ENCODE results near the gene POMGNT1.
A peak's percentile ranks its signal among the peaks of the same experiment; 100 is the strongest.
"Not testable (repeated sequence)": the region's sequence is repeated elsewhere in the genome, so short reads cannot be mapped to it uniquely, and the experiment has no call there.

Gene POMGNT1

DNA sequence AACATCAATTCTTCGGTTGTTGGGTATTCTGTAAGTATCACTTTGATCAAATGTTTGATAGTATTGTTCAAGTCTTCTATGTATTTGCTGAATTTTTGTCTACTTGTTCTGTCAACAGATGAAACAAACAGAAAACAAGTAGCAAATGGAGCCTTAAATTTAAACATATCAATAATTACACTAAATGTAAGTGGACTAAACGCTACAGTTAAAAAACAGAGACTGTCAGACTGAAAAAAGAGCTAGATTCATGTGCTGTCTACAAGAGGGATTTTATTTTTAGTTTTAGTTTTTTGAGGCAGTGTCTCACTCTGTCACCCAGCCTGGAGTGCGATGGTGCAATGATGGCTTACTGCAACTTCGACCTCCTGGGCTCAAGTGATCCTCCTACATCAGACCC is 38.6 kb upstream of the POMGNT1 start:
- Histone ChIP-seq H3K4me3 (ENCODE audit: insufficient read depth, low read depth, low read length) (no peak overlapping the region), H3K9me3 (ENCODE audit: control insufficient read depth, low read length) (no peaks in the 10 kb centered on the region), H3K27me3 (ENCODE audit: control insufficient read depth, insufficient read depth, low read length, poor library complexity, severe bottlenecking) (no peaks in the 10 kb centered on the region), H3K4me1 (ENCODE audit: control insufficient read depth, insufficient read depth, low read length) (no peaks in the 10 kb centered on the region), H3K27ac (ENCODE audit: insufficient read depth, low read depth, low read length, poor library complexity, severe bottlenecking) (no peak overlapping the region), H3K36me3 (ENCODE audit: control insufficient read depth, insufficient read depth, low read length) (no peaks in the 10 kb centered on the region)
- WGBS, 2 experiments = 87 to 90% methylated on average over 4 of the region's 4 CpGs

GRCh38 chr1:46231231-46231630 is 33.0 kb upstream of the POMGNT1 start:
- H3K4me1 ChIP-seq (ENCODE audit: control insufficient read depth, insufficient read depth, low read length); H3K27ac ChIP-seq (ENCODE audit: insufficient read depth, low read depth, low read length, poor library complexity, severe bottlenecking); H3K4me3 ChIP-seq (ENCODE audit: insufficient read depth, low read depth, low read length); H3K36me3 ChIP-seq (ENCODE audit: control insufficient read depth, insufficient read depth, low read length); H3K27me3 ChIP-seq (ENCODE audit: control insufficient read depth, insufficient read depth, low read length, poor library complexity, severe bottlenecking); H3K9me3 ChIP-seq (ENCODE audit: control insufficient read depth, low read length): not testable (repeated sequence)
- 95 to 96% methylated on average over 2 of the region's 3 CpGs for WGBS, 2 experiments

DNA sequence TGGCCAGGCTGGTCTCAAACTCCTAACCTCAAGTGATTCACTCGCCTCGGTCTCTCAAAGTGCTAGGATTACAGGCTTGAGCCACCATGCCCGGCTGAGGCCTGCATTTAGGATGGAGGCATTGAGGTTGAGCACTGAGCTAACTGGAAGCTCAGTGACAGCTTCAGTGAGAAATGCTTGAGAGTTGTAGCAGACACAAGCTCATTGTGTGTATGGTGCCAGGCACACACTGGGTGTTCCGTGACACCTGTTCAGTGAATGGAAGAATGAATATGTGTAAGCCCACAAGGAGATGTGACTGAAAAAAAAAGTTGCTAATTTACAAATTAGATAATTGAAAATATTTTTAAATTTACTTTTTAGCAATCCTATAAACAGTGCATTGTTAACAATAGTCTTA is 26.7 kb upstream of the POMGNT1 start:
- WGBS, 2 experiments = 90 to 97% methylated on average over 4 of the region's 4 CpGs
- H3K4me1 ChIP-seq (ENCODE audit: control insufficient read depth, insufficient read depth, low read length) = peaks cover 22% of the 10 kb centered on the region
- no peaks in the 10 kb centered on the region for H3K27me3 ChIP-seq (ENCODE audit: control insufficient read depth, insufficient read depth, low read length, poor library complexity, severe bottlenecking)
- no peaks in the 10 kb centered on the region for H3K9me3 ChIP-seq (ENCODE audit: control insufficient read depth, low read length)
- no peak overlapping the region for H3K4me3 ChIP-seq (ENCODE audit: insufficient read depth, low read depth, low read length)
- H3K27ac ChIP-seq (ENCODE audit: insufficient read depth, low read depth, low read length, poor library complexity, severe bottlenecking) = no peak overlapping the region
- no peaks in the 10 kb centered on the region for H3K36me3 ChIP-seq (ENCODE audit: control insufficient read depth, insufficient read depth, low read length)

GRCh38 chr1:46223472-46223943 is 25.3 kb upstream of the POMGNT1 start:
- H3K27me3 ChIP-seq (ENCODE audit: control insufficient read depth, insufficient read depth, low read length, poor library complexity, severe bottlenecking) = no peaks in the 10 kb centered on the region
- no peaks in the 10 kb centered on the region for H3K9me3 ChIP-seq (ENCODE audit: control insufficient read depth, low read length)
- H3K4me1 ChIP-seq (ENCODE audit: control insufficient read depth, insufficient read depth, low read length) = peaks cover 22% of the 10 kb centered on the region
- H3K4me3 ChIP-seq (ENCODE audit: insufficient read depth, low read depth, low read length) = no peak overlapping the region
- no peak overlapping the region for H3K27ac ChIP-seq (ENCODE audit: insufficient read depth, low read depth, low read length, poor library complexity, severe bottlenecking)
- H3K36me3 ChIP-seq (ENCODE audit: control insufficient read depth, insufficient read depth, low read length) = no peaks in the 10 kb centered on the region
- WGBS, 2 experiments = 21% methylated on average over 6 of the region's 6 CpGs

DNA sequence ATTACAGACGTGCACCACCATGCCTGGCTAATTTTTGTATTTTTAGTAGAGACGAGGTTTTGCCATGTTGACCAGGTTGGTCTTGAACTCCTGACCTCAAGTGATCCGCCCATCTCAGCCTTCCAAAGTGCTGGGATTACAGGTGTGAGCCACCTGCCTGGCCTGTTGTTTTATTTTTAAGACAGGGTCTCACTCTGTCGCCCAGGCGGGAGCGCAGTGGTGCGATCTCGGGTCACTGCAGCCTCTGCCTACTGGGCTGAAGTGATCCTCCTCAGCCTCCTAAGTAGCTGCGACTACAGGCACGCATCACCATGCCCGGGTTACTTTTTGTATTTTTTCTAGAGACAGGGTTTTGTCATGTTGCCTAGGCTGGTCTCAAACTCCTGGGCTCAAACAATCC is 24.8 kb upstream of the POMGNT1 start:
- WGBS, 2 experiments = 85 to 87% methylated on average over 11 of the region's 11 CpGs
- not testable (repeated sequence) for H3K9me3 ChIP-seq (ENCODE audit: control insufficient read depth, low read length); H3K36me3 ChIP-seq (ENCODE audit: control insufficient read depth, insufficient read depth, low read length); H3K4me3 ChIP-seq (ENCODE audit: insufficient read depth, low read depth, low read length); H3K27ac ChIP-seq (ENCODE audit: insufficient read depth, low read depth, low read length, poor library complexity, severe bottlenecking); H3K27me3 ChIP-seq (ENCODE audit: control insufficient read depth, insufficient read depth, low read length, poor library complexity, severe bottlenecking)
- peaks cover 22% of the 10 kb centered on the region for H3K4me1 ChIP-seq (ENCODE audit: control insufficient read depth, insufficient read depth, low read length)

GRCh38 chr1:46221749-46222148 is 23.5 kb upstream of the POMGNT1 start:
- 6 to 9% methylated on average over 4 of the region's 4 CpGs for WGBS, 2 experiments
- peak overlapping the region; percentile 70 for H3K27ac ChIP-seq (ENCODE audit: insufficient read depth, low read depth, low read length, poor library complexity, severe bottlenecking)

GRCh38 chr1:46220808-46221207 is 22.6 kb upstream of the POMGNT1 start:
- H3K27me3 ChIP-seq (ENCODE audit: control insufficient read depth, insufficient read depth, low read length, poor library complexity, severe bottlenecking) = no peaks in the 10 kb centered on the region
- H3K27ac ChIP-seq (ENCODE audit: insufficient read depth, low read depth, low read length, poor library complexity, severe bottlenecking) = no peak overlapping the region
- H3K4me1 ChIP-seq (ENCODE audit: control insufficient read depth, insufficient read depth, low read length) = peaks cover 22% of the 10 kb centered on the region
- H3K4me3 ChIP-seq (ENCODE audit: insufficient read depth, low read depth, low read length) = no peak overlapping the region
- 88 to 98% methylated on average over 3 of the region's 3 CpGs for WGBS, 2 experiments
- no peaks in the 10 kb centered on the region for H3K9me3 ChIP-seq (ENCODE audit: control insufficient read depth, low read length)
- H3K36me3 ChIP-seq (ENCODE audit: control insufficient read depth, insufficient read depth, low read length) = no peaks in the 10 kb centered on the region

More at GRCh38 chr1:46221749-46222148, 23.5 kb upstream of the POMGNT1 start:
- Histone ChIP-seq H3K27me3 (ENCODE audit: control insufficient read depth, insufficient read depth, low read length, poor library complexity, severe bottlenecking) (no peaks in the 10 kb centered on the region), H3K4me3 (ENCODE audit: insufficient read depth, low read depth, low read length) (no peak overlapping the region), H3K36me3 (ENCODE audit: control insufficient read depth, insufficient read depth, low read length) (no peaks in the 10 kb centered on the region), H3K9me3 (ENCODE audit: control insufficient read depth, low read length) (no peaks in the 10 kb centered on the region), H3K4me1 (ENCODE audit: control insufficient read depth, insufficient read depth, low read length) (peaks cover 22% of the 10 kb centered on the region)

DNA sequence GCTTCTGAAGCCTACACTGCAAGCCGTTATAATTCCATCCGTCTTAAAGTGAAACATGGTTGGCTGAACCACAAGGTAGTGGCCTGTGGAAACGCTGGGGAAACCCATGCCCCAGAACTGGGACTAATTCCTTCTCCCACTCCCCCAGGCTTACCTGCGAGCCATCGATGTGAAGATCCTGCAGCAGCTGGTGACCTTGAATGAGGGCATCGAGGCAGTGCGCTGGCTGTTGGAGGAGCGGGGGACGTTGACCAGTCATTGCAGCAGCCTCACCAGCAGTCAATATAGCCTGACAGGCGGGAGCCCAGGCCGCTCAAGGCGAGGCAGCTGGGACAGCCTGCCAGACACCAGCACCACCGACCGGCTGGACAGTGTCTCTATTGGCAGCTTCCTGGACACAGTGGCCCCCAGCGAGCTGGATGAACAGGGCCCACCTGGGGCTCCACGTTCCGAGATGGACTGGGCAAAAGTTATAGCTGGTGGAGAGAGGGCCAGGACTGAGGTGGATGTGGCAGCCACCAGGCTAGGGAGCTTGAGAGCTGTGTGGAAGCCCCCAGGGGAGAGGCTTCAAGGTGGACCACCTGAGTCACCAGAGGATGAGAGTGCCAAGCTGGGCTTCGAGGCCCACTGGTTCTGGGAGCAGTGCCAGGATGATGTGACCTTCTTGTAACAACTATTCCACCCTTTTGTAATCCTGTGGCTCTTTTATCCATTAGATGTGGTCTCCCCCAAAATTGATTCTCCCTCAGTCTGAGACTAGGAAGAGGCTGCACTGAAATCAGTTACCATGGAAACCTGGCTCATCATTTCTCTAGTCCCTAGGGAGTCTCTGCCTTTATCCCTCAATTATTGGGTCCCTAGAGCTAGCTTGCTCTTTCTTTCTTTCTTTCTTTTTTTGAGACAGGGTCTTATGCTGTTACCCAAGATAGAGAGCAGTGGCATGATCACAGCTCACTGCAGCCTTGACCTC is 21.6 kb upstream of the POMGNT1 start:
- Histone ChIP-seq H3K36me3 (ENCODE audit: control insufficient read depth, insufficient read depth, low read length) (no peaks in the 10 kb centered on the region), H3K4me1 (ENCODE audit: control insufficient read depth, insufficient read depth, low read length) (peaks cover 22% of the 10 kb centered on the region), H3K9me3 (ENCODE audit: control insufficient read depth, low read length) (no peaks in the 10 kb centered on the region), H3K4me3 (ENCODE audit: insufficient read depth, low read depth, low read length) (no peak overlapping the region), H3K27me3 (ENCODE audit: control insufficient read depth, insufficient read depth, low read length, poor library complexity, severe bottlenecking) (no peaks in the 10 kb centered on the region), H3K27ac (ENCODE audit: insufficient read depth, low read depth, low read length, poor library complexity, severe bottlenecking) (no peak overlapping the region)
- 95 to 96% methylated on average over 18 of the region's 18 CpGs for WGBS, 2 experiments

DNA sequence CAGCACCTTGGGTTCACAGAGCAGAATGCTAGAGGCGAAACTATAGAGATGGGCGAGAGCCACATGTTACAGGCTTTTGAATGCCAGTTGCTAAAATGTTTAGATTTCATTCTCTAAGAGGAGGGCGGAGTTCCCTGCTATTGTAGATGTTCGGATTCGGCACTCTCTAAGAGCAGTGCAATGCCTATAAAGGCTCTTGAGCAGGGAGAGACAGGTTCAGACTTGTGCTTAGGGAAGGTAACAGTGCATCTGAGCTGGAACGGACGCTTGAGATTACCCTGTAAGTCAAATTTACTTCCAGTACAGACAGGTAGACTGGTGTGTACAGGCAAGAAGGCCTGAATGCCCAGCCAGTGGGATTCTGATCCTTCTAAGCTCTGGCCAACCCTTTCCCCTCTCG is 20.2 kb upstream of the POMGNT1 start:
- Histone ChIP-seq H3K4me3 (ENCODE audit: insufficient read depth, low read depth, low read length) (no peak overlapping the region), H3K27me3 (ENCODE audit: control insufficient read depth, insufficient read depth, low read length, poor library complexity, severe bottlenecking) (no peaks in the 10 kb centered on the region), H3K9me3 (ENCODE audit: control insufficient read depth, low read length) (no peaks in the 10 kb centered on the region), H3K4me1 (ENCODE audit: control insufficient read depth, insufficient read depth, low read length) (peaks cover 15% of the 10 kb centered on the region), H3K27ac (ENCODE audit: insufficient read depth, low read depth, low read length, poor library complexity, severe bottlenecking) (no peak overlapping the region), H3K36me3 (ENCODE audit: control insufficient read depth, insufficient read depth, low read length) (no peaks in the 10 kb centered on the region)
- WGBS, 2 experiments = 95 to 98% methylated on average over 8 of the region's 8 CpGs

GRCh38 chr1:46215504-46215903 is 17.3 kb upstream of the POMGNT1 start:
- no peak overlapping the region for H3K4me3 ChIP-seq (ENCODE audit: insufficient read depth, low read depth, low read length)

More at GRCh38 chr1:46215504-46215903, 17.3 kb upstream of the POMGNT1 start:
- no peak overlapping the region for H3K27ac ChIP-seq (ENCODE audit: insufficient read depth, low read depth, low read length, poor library complexity, severe bottlenecking)
- no peaks in the 10 kb centered on the region for H3K36me3 ChIP-seq (ENCODE audit: control insufficient read depth, insufficient read depth, low read length)
- H3K27me3 ChIP-seq (ENCODE audit: control insufficient read depth, insufficient read depth, low read length, poor library complexity, severe bottlenecking) = no peaks in the 10 kb centered on the region
- no peaks in the 10 kb centered on the region for H3K4me1 ChIP-seq (ENCODE audit: control insufficient read depth, insufficient read depth, low read length)
- no peaks in the 10 kb centered on the region for H3K9me3 ChIP-seq (ENCODE audit: control insufficient read depth, low read length)

Data from ectodermal cell (in vitro differentiated cells).